Stimulated activated naive CD8-positive, alpha-beta T cell treated with anti-CD3 and anti-CD28 coated beads, Interleukin-15, amount 100 ng/mL, for 72 hours (primary cell): ENCODE data around the gene CD22.

ENCODE experiments used
- ATAC-seq: fragments of 150-1000 bp; cut with Tn5 transposase; 2 replicates; pipeline ENCODE4 v1.10.0; 2021; ENCODE audit warnings: mild to moderate bottlenecking, moderate library complexity
- DNase-seq, 2 donors: peaks; one replicate each; pipeline ENCODE4 v3.0.0; 2021 to 2022
- H3K27ac Mint-ChIP-seq, 2 donors: one replicate each; pipeline ENCODE4 v1.8.0; 2022; ENCODE audit warnings: mild to moderate bottlenecking in 2 of 2, mixed read lengths in 2 of 2, moderate library complexity in 2 of 2
- H3K27me3 Mint-ChIP-seq: one replicate; pipeline ENCODE4 v1.8.0; 2022; ENCODE audit warnings: mixed read lengths
- H3K4me1 Mint-ChIP-seq: one replicate; pipeline ENCODE4 v1.8.0; 2022; ENCODE audit warnings: mild to moderate bottlenecking, mixed read lengths
- H3K4me3 Mint-ChIP-seq, 2 donors: one replicate each; pipeline ENCODE4 v1.8.0; 2022; ENCODE audit warnings: mild to moderate bottlenecking in 2 of 2, mixed read lengths in 2 of 2, moderate library complexity in 1 of 2
- H3K9me3 Mint-ChIP-seq, 2 donors: one replicate each; pipeline ENCODE4 v1.8.0; 2022; ENCODE audit warnings: mixed read lengths in 2 of 2

The CD22 gene

GRCh38 chr19:35389192-35389861 is 60.3 kb downstream of the CD22 start:
- Mint-ChIP-seq H3K27ac (no peak overlapping the region), H3K4me3 (no peak overlapping the region), H3K27me3 (no peaks in the 10 kb centered on the region), H3K9me3 (peaks cover 5 to 7% of the 10 kb centered on the region in 2 donors), H3K4me1 (no peaks in the 10 kb centered on the region)
- ATAC-seq = no peak
- DNase-seq = no peak

- Mint-ChIP-seq H3K4me1 (no peaks in the 10 kb centered on the region), H3K9me3 (no peaks in the 10 kb centered on the region), H3K27me3 (no peaks in the 10 kb centered on the region), H3K4me3 (no peak overlapping the region), H3K27ac (no peak overlapping the region)
- no peak for DNase-seq
- no peak for ATAC-seq
These were observed 64.0 kb downstream of the CD22 start for GRCh38 chr19:35392742-35393715.

GRCh38 chr19:35395382-35396199 is 66.6 kb downstream of the CD22 start:
- H3K27ac Mint-ChIP-seq = no peak overlapping the region
- no peaks in the 10 kb centered on the region for H3K9me3 Mint-ChIP-seq
- H3K4me1 Mint-ChIP-seq = no peaks in the 10 kb centered on the region
- no peak for ATAC-seq
- DNase-seq = no peak
- no peak overlapping the region for H3K4me3 Mint-ChIP-seq
- H3K27me3 Mint-ChIP-seq = no peaks in the 10 kb centered on the region

GRCh38 chr19:35396240-35396885 is 67.4 kb downstream of the CD22 start:
- DNase-seq = no peak
- Mint-ChIP-seq H3K27ac (no peak overlapping the region), H3K9me3 (no peaks in the 10 kb centered on the region), H3K4me3 (no peak overlapping the region), H3K27me3 (no peaks in the 10 kb centered on the region), H3K4me1 (no peaks in the 10 kb centered on the region)
- no peak for ATAC-seq
